Measurements from ENCODE around the gene THAP12.
"Not testable (repeated sequence)": the region's sequence is repeated elsewhere in the genome, so short reads cannot be mapped to it uniquely, and the experiment has no call there.

THAP12 gene

GRCh38 chr11:76320929-76321328 lies 60.0 kb downstream of the THAP12 start:
- H3K9me3 ChIP-seq (ENCODE audit: severe bottlenecking) = no peaks in the 10 kb centered on the region
- no peak overlapping the region for H3K27ac ChIP-seq
- H3K4me3 ChIP-seq (ENCODE audit: low read depth, low read length) = no peak overlapping the region
- H3K27me3 ChIP-seq (ENCODE audit: insufficient read depth, low read depth, severe bottlenecking) = no peaks in the 10 kb centered on the region
- no peak for TF ChIP-seq CTCF (IDR thresholded peaks at IDR 0.05; ENCODE audit: low read depth, low read length)
- no peaks in the 10 kb centered on the region for H3K36me3 ChIP-seq
- DNase-seq = no peak

- H3K4me3 ChIP-seq (ENCODE audit: low read depth, low read length); H3K27me3 ChIP-seq (ENCODE audit: insufficient read depth, low read depth, severe bottlenecking); H3K27ac ChIP-seq; H3K9me3 ChIP-seq (ENCODE audit: severe bottlenecking); DNase-seq; H3K36me3 ChIP-seq: not testable (repeated sequence)
Observed at GRCh38 chr11:76319798-76320197, 61.1 kb downstream of the THAP12 start.

- H3K4me3 ChIP-seq (ENCODE audit: low read depth, low read length) = no peak overlapping the region
- no peak overlapping the region for H3K27ac ChIP-seq
- no peaks in the 10 kb centered on the region for H3K9me3 ChIP-seq (ENCODE audit: severe bottlenecking)
- peak; percentile 94 for TF ChIP-seq CTCF (IDR thresholded peaks at IDR 0.05; ENCODE audit: low read depth, low read length)
- peak; percentile 83 for DNase-seq
- H3K27me3 ChIP-seq (ENCODE audit: insufficient read depth, low read depth, severe bottlenecking) = no peaks in the 10 kb centered on the region
- no peaks in the 10 kb centered on the region for H3K36me3 ChIP-seq
Observed at GRCh38 chr11:76318744-76319384, 62.1 kb downstream of the THAP12 start.

GRCh38 chr11:76317296-76317695 lies 63.6 kb downstream of the THAP12 start:
- no peak for DNase-seq
- no peak for TF ChIP-seq CTCF (IDR thresholded peaks at IDR 0.05; ENCODE audit: low read depth, low read length)

GRCh38 chr11:76316726-76317125 lies 64.2 kb downstream of the THAP12 start:
- no peaks in the 10 kb centered on the region for H3K36me3 ChIP-seq
- no peak for TF ChIP-seq CTCF (IDR thresholded peaks at IDR 0.05; ENCODE audit: low read depth, low read length)
- H3K4me3 ChIP-seq (ENCODE audit: low read depth, low read length) = no peak overlapping the region
- H3K9me3 ChIP-seq (ENCODE audit: severe bottlenecking) = no peaks in the 10 kb centered on the region
- H3K27ac ChIP-seq = no peak overlapping the region
- H3K27me3 ChIP-seq (ENCODE audit: insufficient read depth, low read depth, severe bottlenecking) = no peaks in the 10 kb centered on the region
- no peak for DNase-seq

More at GRCh38 chr11:76317296-76317695, 63.6 kb downstream of the THAP12 start:
- Histone ChIP-seq H3K9me3 (ENCODE audit: severe bottlenecking) (no peaks in the 10 kb centered on the region), H3K27me3 (ENCODE audit: insufficient read depth, low read depth, severe bottlenecking) (no peaks in the 10 kb centered on the region), H3K27ac (no peak overlapping the region), H3K36me3 (no peaks in the 10 kb centered on the region), H3K4me3 (ENCODE audit: low read depth, low read length) (no peak overlapping the region)

GRCh38 chr11:76315182-76315853 lies 65.6 kb downstream of the THAP12 start:
- no peak for TF ChIP-seq CTCF (IDR thresholded peaks at IDR 0.05; ENCODE audit: low read depth, low read length)
- no peak overlapping the region for H3K4me3 ChIP-seq (ENCODE audit: low read depth, low read length)
- DNase-seq = no peak

More at GRCh38 chr11:76315182-76315853, 65.6 kb downstream of the THAP12 start:
- Histone ChIP-seq H3K9me3 (ENCODE audit: severe bottlenecking) (no peaks in the 10 kb centered on the region), H3K27me3 (ENCODE audit: insufficient read depth, low read depth, severe bottlenecking) (no peaks in the 10 kb centered on the region), H3K27ac (no peak overlapping the region), H3K36me3 (no peaks in the 10 kb centered on the region)

Data from WERI-Rb-1 (cell line).